Brain microvascular endothelial cell (primary cell): ENCODE results near the gene GNB5.

Experiments used
- DNase-seq: peaks from one replicate; pipeline ENCODE4 v3.0.0-alpha.2; 2020
- H3K27ac ChIP-seq: fragments of 250-450 bp; sonication (Bioruptor Pico); 2 replicates; pipeline ENCODE4 v1.5.1; 2020; ENCODE audit warnings: mild to moderate bottlenecking, moderate library complexity
- H3K27me3 ChIP-seq: fragments of 250-450 bp; sonication (Bioruptor Pico); replicated peaks from 2 replicates; pipeline ENCODE4 v1.5.1; 2020; ENCODE audit warnings: mild to moderate bottlenecking
- H3K36me3 ChIP-seq: fragments of 250-450 bp; sonication (Bioruptor Pico); replicated peaks from 2 replicates; pipeline ENCODE4 v1.5.1; 2020; ENCODE audit warnings: mild to moderate bottlenecking
- H3K4me3 ChIP-seq: 2 replicates; pipeline ENCODE4 v1.5.1; 2011; ENCODE audit warnings: low read depth, mild to moderate bottlenecking, control low read depth, low read length, moderate library complexity
- CTCF ChIP-seq: IDR thresholded peaks from 2 replicates; pipeline ENCODE4 v1.5.1; 2011; ENCODE audit warnings: low read depth, mild to moderate bottlenecking, moderate library complexity, low read length, control low read depth, inconsistent platforms; ENCODE audit errors: missing control alignments
- in situ Hi-C: cut with HindIII; loops from 2 replicates; pipeline ENCODE4 v1.10.0; 2017; ENCODE audit warnings: low sequenced_read_pairs, low pct_ligation_motif_present

GNB5 gene

GRCh38 chr15:52204657-52205056 lies 13.5 kb upstream of the GNB5 start:
- Histone ChIP-seq H3K36me3 (no peaks in the 10 kb centered on the region), H3K27ac (no peak overlapping the region), H3K27me3 (no peaks in the 10 kb centered on the region), H3K4me3 (no peak overlapping the region)
- in situ Hi-C loops: no loop called here
- no peak for TF ChIP-seq CTCF
- no peak for DNase-seq

- no peak for TF ChIP-seq CTCF
- Histone ChIP-seq H3K27ac (no peak overlapping the region), H3K27me3 (no peaks in the 10 kb centered on the region), H3K36me3 (no peaks in the 10 kb centered on the region), H3K4me3 (no peak overlapping the region)
- in situ Hi-C loops: no loop called here
- no peak for DNase-seq
Measured at GRCh38 chr15:52200831-52201365, 9.7 kb upstream of the GNB5 start.

GRCh38 chr15:52199271-52199670 lies 8.1 kb upstream of the GNB5 start:
- TF ChIP-seq CTCF: no peak
- H3K27ac ChIP-seq: no peak overlapping the region
- DNase-seq: no peak
- no peaks in the 10 kb centered on the region for H3K27me3 ChIP-seq
- no peak overlapping the region for H3K4me3 ChIP-seq
- H3K36me3 ChIP-seq: no peaks in the 10 kb centered on the region
- in situ Hi-C loops: no loop called here

GRCh38 chr15:52196891-52197290 lies 5.7 kb upstream of the GNB5 start:
- H3K36me3 ChIP-seq: no peaks in the 10 kb centered on the region
- no peak overlapping the region for H3K4me3 ChIP-seq

GRCh38 chr15:52193791-52194190 lies 2.6 kb upstream of the GNB5 start:
- in situ Hi-C loops: no loop called here
- Histone ChIP-seq H3K27me3 (no peaks in the 10 kb centered on the region), H3K27ac (no peak overlapping the region), H3K4me3 (no peak overlapping the region), H3K36me3 (no peaks in the 10 kb centered on the region)
- no peak for DNase-seq
- no peak for TF ChIP-seq CTCF

More at GRCh38 chr15:52196891-52197290, 5.7 kb upstream of the GNB5 start:
- TF ChIP-seq CTCF: no peak
- H3K27ac ChIP-seq: no peak overlapping the region
- no peaks in the 10 kb centered on the region for H3K27me3 ChIP-seq
- in situ Hi-C loops: no loop called here
- no peak for DNase-seq

- Histone ChIP-seq H3K4me3 (no peak overlapping the region), H3K27ac (no peak overlapping the region), H3K36me3 (no peaks in the 10 kb centered on the region), H3K27me3 (no peaks in the 10 kb centered on the region)
- in situ Hi-C loops: no loop called here
- no peak for TF ChIP-seq CTCF
- DNase-seq: no peak
Measured at GRCh38 chr15:52193321-52193720, 2.1 kb upstream of the GNB5 start.
